Hematopoietic multipotent progenitor cell treated with erythropoietin and hydrocortisone succinate and interleukin-3 and kit ligand, for 17 days (in vitro differentiated cells): ENCODE results near the gene GRAP2.
"Not testable (repeated sequence)": the region's sequence is repeated elsewhere in the genome, so short reads cannot be mapped to it uniquely, and the experiment has no call there.

Experiments used
- DNase-seq: peaks from one replicate; pipeline ENCODE4 v3.0.0-alpha.2; 2015; ENCODE audit warnings: low spot score

Gene GRAP2

DNA sequence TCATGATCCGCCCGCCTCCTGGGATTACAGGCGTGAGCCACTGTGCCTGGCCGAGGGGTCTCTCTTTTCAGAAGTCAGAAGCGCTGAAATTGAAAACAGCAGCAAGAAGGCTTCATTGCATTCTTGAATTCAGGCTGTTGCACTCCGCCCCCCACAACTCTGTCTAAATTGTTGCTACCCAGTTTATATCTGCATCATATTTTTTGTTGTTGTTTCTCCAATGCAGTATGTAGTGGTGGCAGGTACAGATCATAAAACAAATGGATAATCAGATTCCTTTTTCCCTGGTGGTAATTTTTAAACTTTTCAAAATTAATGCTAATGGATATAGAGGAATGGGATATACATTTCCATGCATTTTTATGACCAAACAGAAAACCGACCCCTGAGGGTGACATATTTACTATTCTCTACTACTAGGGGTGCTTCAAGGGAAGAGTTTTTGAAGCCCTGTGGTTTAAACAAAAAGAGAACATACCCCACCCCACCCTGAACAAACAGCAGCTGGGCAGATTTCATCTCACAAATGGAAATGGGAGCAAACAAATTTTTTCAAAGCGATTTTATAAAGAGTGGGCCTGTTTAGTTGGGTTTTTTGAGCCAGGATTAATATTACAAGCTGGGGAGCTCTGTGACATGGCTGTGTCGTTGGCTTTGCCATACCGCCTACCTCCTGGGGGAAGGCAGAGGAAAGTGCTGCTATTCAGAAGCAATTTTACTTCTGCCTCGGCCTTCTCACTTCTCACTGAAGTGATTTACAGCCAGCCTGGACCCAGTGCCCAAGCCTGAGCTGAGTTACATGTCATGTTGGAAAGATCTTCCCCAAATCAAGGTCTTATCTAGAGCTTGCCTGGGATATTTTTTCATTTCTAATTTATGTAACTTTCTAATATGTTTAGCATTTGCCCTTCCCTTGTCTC lies 43.3 kb downstream of the GRAP2 start:
- no peak for DNase-seq

GRCh38 chr22:39946126-39946502 lies 45.2 kb downstream of the GRAP2 start:
- DNase-seq, result peak; percentile 74

DNA sequence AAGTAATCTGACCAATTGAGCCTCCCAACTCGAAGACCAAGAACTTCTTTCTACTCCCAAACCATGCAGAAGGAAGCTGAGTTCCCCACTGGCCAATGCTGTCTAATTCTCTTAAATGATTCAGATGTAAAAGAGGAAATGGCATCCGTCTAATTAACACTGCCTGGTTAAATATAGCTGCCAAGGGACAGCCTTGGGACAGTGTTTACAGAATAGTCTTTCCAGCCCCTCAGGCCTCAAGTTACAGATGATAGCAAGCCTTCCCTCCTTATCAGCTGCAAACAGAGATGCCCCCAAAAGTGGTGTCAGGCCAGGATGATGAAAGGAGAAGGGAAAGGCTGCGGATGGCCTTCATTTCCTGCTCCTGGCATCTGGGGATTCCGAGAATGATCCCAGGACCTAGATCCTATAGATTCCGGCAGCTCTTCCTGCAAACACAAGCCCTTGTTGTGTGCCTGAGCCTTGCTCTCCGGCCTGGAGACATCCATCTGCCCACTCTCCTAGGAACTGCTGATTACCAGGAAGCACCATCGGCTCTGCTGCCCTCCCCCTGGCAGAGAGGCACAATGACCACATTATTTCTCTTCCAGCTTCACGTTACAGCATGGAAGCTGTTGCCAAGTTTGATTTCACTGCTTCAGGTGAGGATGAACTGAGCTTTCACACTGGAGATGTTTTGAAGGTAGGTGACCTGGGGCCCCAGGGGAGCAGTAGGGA lies 45.8 kb downstream of the GRAP2 start:
- peak; percentile 85 for DNase-seq

DNA sequence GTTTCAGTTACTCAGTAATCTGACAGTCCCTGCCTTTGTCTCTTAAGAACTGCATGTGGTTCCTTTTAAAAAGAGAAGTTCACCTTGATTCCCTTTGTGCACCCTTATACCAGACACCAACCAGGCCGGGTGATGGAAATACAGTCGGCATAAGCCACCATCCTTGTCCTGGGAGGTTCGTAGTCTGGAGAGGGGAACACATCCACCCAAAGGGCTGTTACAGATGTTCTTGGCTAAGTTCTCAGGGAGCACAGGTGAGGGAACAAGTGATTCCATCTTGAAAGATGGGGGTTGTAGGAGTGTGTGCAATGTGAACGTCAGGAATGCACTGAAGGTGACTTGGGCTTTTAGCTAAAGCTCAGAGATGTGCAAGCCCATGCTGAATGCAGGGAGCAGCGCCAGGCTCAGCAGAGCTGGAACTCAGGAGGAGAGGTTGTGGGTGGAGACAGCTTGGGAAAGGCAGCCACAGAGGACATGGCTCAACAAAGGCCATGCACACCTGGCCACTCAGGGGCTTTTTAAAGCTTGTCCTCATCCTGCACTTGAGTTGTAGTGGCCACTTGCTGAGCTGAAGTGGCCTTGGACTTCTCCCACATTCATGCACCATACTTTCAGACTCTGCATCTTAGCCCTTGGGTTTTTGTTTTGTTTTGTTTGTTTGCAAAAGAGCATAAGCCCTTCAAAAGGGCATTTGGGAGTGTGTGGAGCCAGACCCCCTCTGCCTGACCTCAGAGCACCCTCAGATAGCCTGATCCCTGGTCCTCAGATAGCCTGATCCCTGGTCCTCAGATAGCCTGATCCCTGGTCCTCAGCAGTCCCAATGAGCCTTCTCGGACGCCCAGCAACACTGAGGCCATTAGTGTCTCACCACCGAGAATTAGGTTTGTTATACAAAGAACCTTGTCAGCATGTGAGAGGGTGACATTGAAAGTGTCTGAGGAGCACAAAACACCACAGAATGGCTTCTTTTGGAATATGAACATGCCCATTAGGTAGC lies 46.6 kb downstream of the GRAP2 start:
- peak; percentile 63 for DNase-seq

GRCh38 chr22:39949964-39950737 lies 49.3 kb downstream of the GRAP2 start:
- no peak for DNase-seq

- not testable (repeated sequence) for DNase-seq
These were observed 50.9 kb downstream of the GRAP2 start for GRCh38 chr22:39951603-39952293.

GRCh38 chr22:39952347-39952746 lies 51.5 kb downstream of the GRAP2 start:
- no peak for DNase-seq

GRCh38 chr22:39953101-39953500 lies 52.2 kb downstream of the GRAP2 start:
- no peak for DNase-seq

DNA sequence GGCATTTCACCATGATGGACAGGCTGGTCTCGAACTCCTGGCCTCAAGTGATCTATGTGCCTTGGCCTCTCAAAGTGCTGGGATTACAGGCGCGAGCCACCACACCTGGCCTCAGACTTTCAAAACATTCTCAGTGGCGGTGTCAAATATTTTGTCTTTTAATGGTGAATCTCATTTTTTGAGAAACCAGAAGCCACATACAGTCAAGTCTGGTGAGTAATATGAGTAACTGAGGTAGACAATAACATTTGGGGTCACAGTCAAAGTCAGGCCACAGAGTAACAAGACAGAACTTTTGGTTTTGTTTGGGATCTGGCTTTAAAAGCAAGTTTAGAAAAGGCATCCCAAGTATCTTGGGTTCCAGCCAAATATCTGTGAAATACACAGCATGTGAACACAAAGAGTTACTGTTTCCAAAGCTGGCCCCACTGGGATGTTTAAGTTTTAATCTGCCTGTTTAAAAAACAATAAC lies 53.7 kb downstream of the GRAP2 start:
- DNase-seq, result no peak

GRCh38 chr22:39955675-39956074 lies 54.8 kb downstream of the GRAP2 start:
- no peak for DNase-seq

- DNase-seq, result no peak
These were observed 56.2 kb downstream of the GRAP2 start for GRCh38 chr22:39956932-39957664.

DNA sequence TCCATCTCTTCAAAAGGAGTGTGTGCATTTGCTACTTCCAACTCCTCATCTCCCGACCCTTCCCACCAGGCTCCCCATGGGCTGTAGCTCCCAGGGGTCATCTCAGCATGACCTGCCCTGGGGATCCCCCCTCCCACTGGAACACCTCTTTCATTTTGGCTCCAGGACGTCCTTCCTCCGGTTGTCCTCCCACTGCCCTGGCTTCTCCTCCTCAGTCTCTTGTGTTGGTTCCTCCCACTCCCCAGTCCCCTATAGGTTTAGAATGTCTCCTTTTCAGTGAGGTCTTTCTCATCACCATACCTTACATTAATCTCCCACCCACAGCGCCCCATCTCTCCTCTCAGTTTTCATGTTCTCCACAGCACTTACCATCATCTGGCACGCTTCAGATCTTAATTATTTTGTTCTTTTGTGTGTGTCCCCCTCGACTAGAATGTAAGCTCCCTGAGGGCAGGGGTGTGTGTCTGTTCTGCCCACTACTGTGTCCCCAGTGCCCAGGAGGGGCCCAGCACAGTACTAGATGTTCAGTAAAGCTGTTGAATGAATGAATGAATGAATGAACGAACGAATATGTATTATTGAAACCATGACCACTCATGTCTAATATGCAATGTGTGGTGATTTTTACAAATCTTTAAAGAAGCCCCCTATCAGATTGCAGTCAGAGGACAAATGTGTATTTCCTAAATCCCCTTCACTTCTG lies 57.3 kb downstream of the GRAP2 start:
- DNase-seq, result no peak

DNA sequence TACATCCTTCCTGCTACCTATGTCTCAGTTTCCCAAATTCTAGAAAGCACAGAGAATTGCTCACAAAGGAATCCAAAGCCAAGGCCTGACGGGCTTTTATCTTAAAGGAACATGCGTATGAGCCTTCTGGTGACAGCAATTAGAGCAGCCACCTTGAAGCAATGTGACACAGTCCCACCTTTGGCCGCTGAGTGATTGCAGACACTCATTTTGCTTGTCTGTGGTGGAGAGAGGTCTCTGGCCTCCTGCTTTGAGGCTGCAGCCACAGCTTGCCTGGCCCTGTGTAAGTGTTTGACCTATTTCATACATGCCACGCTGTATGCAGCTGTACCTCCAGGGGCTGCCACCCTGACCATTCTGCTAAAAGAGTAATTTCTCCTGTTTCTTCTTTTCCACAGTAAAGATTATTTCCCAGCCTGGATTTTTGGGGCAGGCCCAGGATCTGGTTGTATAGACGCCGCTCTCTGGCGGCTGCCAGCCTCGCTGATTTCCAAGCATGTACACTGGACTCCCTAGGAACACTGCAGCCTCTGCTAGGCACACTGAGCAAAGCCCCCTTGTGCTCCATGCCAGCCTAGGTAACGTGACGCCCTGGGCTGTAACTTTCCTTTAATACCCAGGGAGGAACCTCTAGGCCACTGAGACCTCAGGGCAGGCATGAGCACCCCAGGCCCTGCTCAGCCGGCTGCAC lies 58.2 kb downstream of the GRAP2 start:
- no peak for DNase-seq

- peak; percentile 49 for DNase-seq
These were observed 59.0 kb downstream of the GRAP2 start, which contains the start of gene TMA7B for GRCh38 chr22:39959640-39960447. Gene TMA7B, plus strand, starts transcription at chr22:39960397. Its CDS starts 3,978 bp downstream, at chr22:39964375.

- peak; percentile 78 for DNase-seq
These were observed 60.2 kb downstream of the GRAP2 start for GRCh38 chr22:39960791-39961746.

DNA sequence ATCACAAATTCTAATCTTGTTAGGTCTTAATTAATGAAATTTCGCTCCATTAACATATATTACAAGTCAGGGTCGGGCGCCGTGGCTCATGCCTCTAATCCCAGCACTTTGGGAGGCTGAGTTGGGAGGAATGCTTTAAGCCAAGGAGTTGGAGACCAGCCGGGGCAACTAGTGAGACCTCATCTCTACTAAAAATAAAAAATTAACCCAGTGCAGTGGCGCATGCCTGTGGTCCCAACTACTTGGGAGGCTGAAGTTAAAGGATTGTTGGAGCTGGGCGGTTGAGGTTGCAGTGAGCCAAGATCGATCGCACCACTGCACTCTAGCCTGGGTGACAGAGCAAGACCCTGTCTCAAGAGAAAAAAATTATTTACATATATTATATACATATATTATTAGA lies 61.2 kb downstream of the GRAP2 start:
- DNase-seq, result no peak
